GM12891 (cell line): Measurements from ENCODE around the gene ATP2B2.

Experiments used
- DNase-seq: peaks from one replicate; pipeline ENCODE4 v3.0.0; 2011; ENCODE audit warnings: low spot score; ENCODE audit not compliant: insufficient read length
- FAIRE-seq: peaks from 2 replicates; lab custom pipeline; 2011; peaks lifted over from hg19 to GRCh38; lab: Jason Lieb, UNC
- PAX5 ChIP-seq: IDR thresholded peaks from 2 replicates; pipeline ENCODE4 v1.6.1; 2011; ENCODE audit warnings: low read length, moderate library complexity, mild to moderate bottlenecking; ENCODE audit not compliant: insufficient read depth, severe bottlenecking
- POLR2A ChIP-seq: IDR thresholded peaks from 2 replicates; pipeline ENCODE4 v1.6.1; 2011; ENCODE audit warnings: low read depth, low read length, control low read depth
- POLR2AphosphoS5 ChIP-seq: IDR thresholded peaks from 2 replicates; pipeline ENCODE4 v1.6.1; 2011; ENCODE audit warnings: low read depth, low read length, control low read depth
- POU2F2 ChIP-seq: IDR thresholded peaks from 2 replicates; pipeline ENCODE4 v1.6.1; 2011; ENCODE audit warnings: low read depth, mild to moderate bottlenecking, control low read depth, low read length, moderate library complexity
- SPI1 ChIP-seq: IDR thresholded peaks from 2 replicates; pipeline ENCODE4 v1.6.1; 2011; ENCODE audit warnings: low read depth, low read length, control low read depth
- TAF1 ChIP-seq: IDR thresholded peaks from 2 replicates; pipeline ENCODE4 v1.6.1; 2011; ENCODE audit warnings: low read depth, low read length, control low read depth

ATP2B2 gene

GRCh38 chr3:10521772-10522441, 16.5 kb upstream of the ATP2B2 start:
- no peak for TF ChIP-seq POU2F2
- TF ChIP-seq POLR2A: no peak
- TF ChIP-seq POLR2AphosphoS5: no peak
- no peak for TF ChIP-seq PAX5
- no peak for TF ChIP-seq TAF1
- TF ChIP-seq SPI1: no peak
- DNase-seq: no peak
- FAIRE-seq: no peak

DNA sequence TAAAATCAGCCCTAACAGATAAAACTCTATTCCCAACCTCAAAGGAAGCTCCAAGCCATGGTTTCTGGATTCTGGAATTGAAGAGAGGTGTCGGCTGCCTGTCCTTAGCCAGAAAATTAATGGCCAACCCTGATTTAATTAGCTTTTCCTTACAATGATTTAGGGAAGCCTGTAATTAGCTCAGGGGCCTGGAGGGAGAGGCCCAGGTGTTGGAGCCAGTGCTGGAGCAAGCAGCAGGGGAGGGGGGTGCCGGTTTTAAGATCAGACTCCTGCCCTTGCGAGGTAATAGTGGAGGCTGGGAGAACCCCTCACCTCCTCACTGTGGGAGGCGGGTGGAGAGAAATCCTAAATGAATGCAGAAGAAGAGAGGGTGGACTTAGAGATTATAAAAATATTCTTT, 14.7 kb upstream of the ATP2B2 start:
- DNase-seq: no peak
- no peak for FAIRE-seq
- TF ChIP-seq SPI1 (no peak), PAX5 (no peak), POU2F2 (no peak), POLR2AphosphoS5 (no peak), TAF1 (no peak), POLR2A (no peak)

GRCh38 chr3:10519236-10519635, 13.8 kb upstream of the ATP2B2 start:
- no peak for TF ChIP-seq PAX5
- TF ChIP-seq POLR2AphosphoS5: no peak
- TF ChIP-seq POLR2A: no peak
- TF ChIP-seq SPI1: no peak
- no peak for TF ChIP-seq POU2F2
- FAIRE-seq (no peak), DNase-seq (no peak)

DNA sequence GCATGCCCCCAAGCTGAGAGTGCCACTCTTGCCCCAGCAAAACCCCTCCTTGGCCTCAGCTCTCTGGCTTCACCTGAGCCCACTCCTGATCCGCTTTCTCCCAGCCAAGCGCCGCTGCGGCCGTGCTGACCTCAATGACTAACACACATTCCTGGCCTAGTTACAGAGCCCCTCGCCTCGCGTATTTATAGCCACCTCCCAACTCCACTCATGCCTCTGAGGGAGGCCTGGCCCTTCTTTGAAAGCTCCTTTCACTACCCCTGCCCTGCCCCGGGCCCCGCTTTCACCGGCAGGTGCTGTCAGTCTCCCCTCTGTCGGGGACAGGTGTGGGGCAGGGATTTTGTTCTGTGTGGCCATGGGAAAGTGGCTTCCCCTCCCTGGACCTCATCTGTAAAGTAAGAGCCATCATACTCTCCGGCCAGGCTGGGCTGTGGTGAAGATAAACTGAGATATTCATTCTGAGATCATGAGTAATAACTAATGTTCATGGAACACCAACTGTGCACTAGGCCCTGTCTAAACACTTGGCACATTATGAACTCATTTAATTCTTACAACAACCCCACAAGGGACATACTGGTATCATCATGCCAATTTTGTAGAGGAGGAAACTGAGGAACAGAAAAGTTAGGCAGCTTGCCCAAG, 13.2 kb upstream of the ATP2B2 start:
- FAIRE-seq: no peak
- TF ChIP-seq POU2F2 (no peak), POLR2AphosphoS5 (no peak), PAX5 (no peak), SPI1 (no peak), POLR2A (no peak), TAF1 (no peak)
- DNase-seq: no peak

GRCh38 chr3:10517627-10518026, 12.2 kb upstream of the ATP2B2 start:
- FAIRE-seq (no peak), DNase-seq (no peak)
- no peak for TF ChIP-seq PAX5
- no peak for TF ChIP-seq POLR2AphosphoS5
- no peak for TF ChIP-seq TAF1
- no peak for TF ChIP-seq SPI1
- TF ChIP-seq POU2F2: no peak
- no peak for TF ChIP-seq POLR2A

GRCh38 chr3:10516544-10517452, 11.4 kb upstream of the ATP2B2 start:
- no peak for TF ChIP-seq SPI1
- TF ChIP-seq TAF1: no peak
- TF ChIP-seq POLR2AphosphoS5: no peak
- TF ChIP-seq POU2F2: no peak
- no peak for TF ChIP-seq POLR2A
- no peak for TF ChIP-seq PAX5
- DNase-seq (no peak), FAIRE-seq (no peak)

DNA sequence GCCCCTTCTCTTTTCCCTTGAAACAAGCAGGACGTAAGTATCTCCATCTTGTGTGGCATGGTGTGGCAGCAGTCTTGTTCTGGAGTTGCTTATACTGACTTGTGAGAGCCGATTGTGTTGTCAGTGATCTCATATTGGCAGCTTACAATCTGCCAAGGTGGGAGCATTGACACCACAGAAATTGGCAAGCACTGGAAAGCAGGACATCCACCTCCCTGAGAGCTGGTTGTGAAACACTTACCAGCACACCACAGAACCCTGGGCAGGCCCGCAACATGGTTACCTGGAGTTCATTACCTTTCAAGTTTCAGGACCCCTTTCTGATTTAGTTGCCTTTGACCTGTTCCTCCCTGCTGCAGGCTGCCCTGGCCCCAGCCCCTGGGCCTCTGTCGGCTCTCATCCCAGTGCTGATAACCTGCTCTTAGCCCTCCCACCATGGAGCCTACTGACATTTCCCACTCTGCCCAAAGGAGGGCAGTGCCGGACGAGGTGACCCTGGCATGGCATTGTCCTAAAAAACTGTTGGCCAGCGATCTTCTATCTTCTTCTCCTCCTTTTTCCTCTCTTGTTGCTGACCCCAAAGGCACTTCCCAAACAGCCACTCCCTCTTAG, 10.6 kb upstream of the ATP2B2 start:
- DNase-seq (no peak), FAIRE-seq (no peak)
- TF ChIP-seq POLR2AphosphoS5: no peak
- TF ChIP-seq TAF1: no peak
- no peak for TF ChIP-seq PAX5
- no peak for TF ChIP-seq POU2F2
- TF ChIP-seq POLR2A: no peak

DNA sequence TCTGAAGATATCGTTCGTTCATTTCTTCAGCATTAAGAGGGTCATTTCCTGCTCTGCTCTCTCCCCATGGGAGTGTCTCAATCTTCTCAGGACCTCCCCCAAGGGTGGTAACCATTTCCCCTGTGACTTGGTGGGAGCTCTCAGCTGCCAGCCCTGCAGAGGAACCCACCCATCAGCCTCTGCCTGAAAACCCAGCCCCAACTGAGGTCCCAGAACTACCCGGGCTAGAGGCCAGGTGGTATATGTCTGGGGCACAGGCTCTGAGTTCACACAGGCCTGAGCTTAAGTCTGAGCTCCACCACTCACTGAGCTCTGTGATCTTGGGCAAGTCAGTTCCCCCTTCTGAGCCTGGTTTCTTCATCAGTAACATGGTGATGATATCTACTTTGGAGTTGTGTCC, 10.0 kb upstream of the ATP2B2 start:
- FAIRE-seq (no peak), DNase-seq (no peak)
- TF ChIP-seq SPI1: no peak
- no peak for TF ChIP-seq POLR2AphosphoS5

GRCh38 chr3:10514407-10515069, 9.2 kb upstream of the ATP2B2 start:
- TF ChIP-seq POLR2A (no peak), PAX5 (no peak), SPI1 (no peak), TAF1 (no peak), POU2F2 (no peak), POLR2AphosphoS5 (no peak)
- DNase-seq (no peak), FAIRE-seq (no peak)
